WTC11 (cell line): ENCODE results near the gene CCR9.

ENCODE experiments used
- ATF2 ChIP-seq: sonication (generic); formaldehyde crosslinking; IDR thresholded peaks from 2 replicates; pipeline ENCODE4 v1.8.1; 2022; ENCODE audit warnings: low read depth, missing genetic modification reagents, borderline replicate concordance
- CBFB ChIP-seq: sonication (generic); formaldehyde crosslinking; IDR thresholded peaks from 2 replicates; pipeline ENCODE4 v1.8.1; 2022; ENCODE audit warnings: mild to moderate bottlenecking, low read depth, missing genetic modification reagents
- CDX4 ChIP-seq: fragments of 250-450 bp; sonication (Bioruptor Pico); IDR thresholded peaks from 2 replicates; pipeline ENCODE4 v1.9.0; 2021; ENCODE audit warnings: moderate library complexity, mild to moderate bottlenecking, inconsistent platforms, borderline replicate concordance
- CTCF ChIP-seq: fragments of 200-600 bp; IDR thresholded peaks from 2 replicates; pipeline ENCODE4 v1.8.0; 2022; ENCODE audit warnings: antibody characterized with exemption
- IRF2 ChIP-seq: sonication (generic); formaldehyde crosslinking; IDR thresholded peaks from 2 replicates; pipeline ENCODE4 v1.8.0; 2022; ENCODE audit warnings: low read depth, missing genetic modification reagents, borderline replicate concordance
- JUN ChIP-seq: sonication (generic); formaldehyde crosslinking; IDR thresholded peaks from 2 replicates; pipeline ENCODE4 v1.8.0; 2023; ENCODE audit warnings: mild to moderate bottlenecking, missing genetic modification reagents
- MLX ChIP-seq: sonication (generic); formaldehyde crosslinking; IDR thresholded peaks from 2 replicates; pipeline ENCODE4 v1.8.1; 2023; ENCODE audit warnings: mild to moderate bottlenecking, missing genetic modification reagents, moderate library complexity
- STAT6 ChIP-seq: sonication (generic); formaldehyde crosslinking; conservative IDR thresholded peaks from 2 replicates; pipeline ENCODE4 v1.8.1; 2023; ENCODE audit warnings: mild to moderate bottlenecking, low read depth, missing genetic modification reagents, moderate library complexity
- USF2 ChIP-seq: sonication (generic); formaldehyde crosslinking; IDR thresholded peaks from 2 replicates; pipeline ENCODE4 v1.8.1; 2023; ENCODE audit warnings: mild to moderate bottlenecking, missing genetic modification reagents, moderate library complexity
- ZBTB43 ChIP-seq: sonication (generic); formaldehyde crosslinking; IDR thresholded peaks from 2 replicates; pipeline ENCODE4 v1.8.1; 2023; ENCODE audit warnings: mild to moderate bottlenecking, missing genetic modification reagents
- ZNF263 ChIP-seq: sonication (generic); formaldehyde crosslinking; IDR thresholded peaks from 2 replicates; pipeline ENCODE4 v1.8.1; 2022; ENCODE audit warnings: low read depth, mild to moderate bottlenecking, moderate library complexity, missing genetic modification reagents

- TF ChIP-seq CBFB (CRISPR knock-in tag): no peak
- no peak for TF ChIP-seq CDX4 (CRISPR knock-in tag)
- TF ChIP-seq MLX (CRISPR knock-in tag): no peak
- no peak for TF ChIP-seq ZNF263 (CRISPR knock-in tag)
- no peak for TF ChIP-seq JUN
- TF ChIP-seq IRF2 (CRISPR knock-in tag): no peak
- TF ChIP-seq CTCF: no peak
- no peak for TF ChIP-seq USF2
- no peak for TF ChIP-seq ZBTB43 (CRISPR knock-in tag)
- TF ChIP-seq STAT6: no peak
- no peak for TF ChIP-seq ATF2 (CRISPR knock-in tag)
Measured at GRCh38 chr3:45860481-45860880, 25.9 kb upstream of the CCR9 start.
